GM12878 (cell line): ENCODE measurements around the gene CCDC9B. TPM values are rescaled to one million over a fixed set of nuclear protein-coding genes. Genes with fewer than 3 reads are reported as not detected.

ENCODE experiments used
- ATAC-seq: fragments of 200-7000 bp; cut with Tn5 transposase; 3 replicates; pipeline ENCODE4 v1.9.1; 2020; ENCODE audit warnings: mild to moderate bottlenecking, moderate library complexity
- BruUV-seq: library from RNA; stranded (reverse); fragments of 400-500 nt; replicated peaks from 2 replicates; lab custom pipeline; 2021; lab: Mats Ljungman, UMichigan
- CTCF ChIA-PET: fragments of 300-600 bp; sonication (Branson Sonifier 250); formaldehyde crosslinking; extraction: SDS; loops from one replicate; lab custom pipeline; 2021; ENCODE audit warnings: inconsistent platforms; lab: Yijun Ruan, JAX
- POLR2A ChIA-PET: fragments of 350-600 bp; formaldehyde crosslinking; extraction: SDS; loops from one replicate; lab custom pipeline; 2021; ENCODE audit warnings: inconsistent platforms; lab: Charles Lee
- RAD21 ChIA-PET: fragments of 300-600 bp; sonication (Branson Sonifier 250); formaldehyde crosslinking; loops from one replicate; lab custom pipeline; 2023; ENCODE audit warnings: antibody characterized with exemption; ENCODE audit not compliant: unreplicated experiment; lab: Charles Lee
- SMC1A ChIA-PET: fragments of 300-600 bp; sonication (Branson Sonifier 250); formaldehyde crosslinking; loops from one replicate; lab custom pipeline; 2023; ENCODE audit not compliant: unreplicated experiment, uncharacterized antibody; lab: Charles Lee
- DNase-seq: peaks from one replicate; pipeline ENCODE4 v3.0.0-alpha.2; 2011; ENCODE audit warnings: low read depth, low spot score
- FAIRE-seq: peaks from 3 replicates; lab custom pipeline; 2011; peaks lifted over from hg19 to GRCh38; lab: Jason Lieb, UNC
- H2AFZ ChIP-seq: 2 replicates; pipeline ENCODE4 v1.6.0; 2011; ENCODE audit warnings: low read depth, low read length, control low read depth; ENCODE audit not compliant: control insufficient read depth
- H3K27ac ChIP-seq: 2 replicates; pipeline ENCODE4 v1.5.1; 2011; ENCODE audit warnings: control low read depth; ENCODE audit not compliant: control insufficient read depth, insufficient read depth
- H3K27me3 ChIP-seq, 2 experiments: replicated peaks in 1 of 2; 2 replicates each; pipeline versions ENCODE4 v1.6.0 to v1.6.1; 2011; ENCODE audit warnings: low read length in 1 of 2; ENCODE audit not compliant: control insufficient read depth in 2 of 2, insufficient read depth in 2 of 2
- H3K36me3 ChIP-seq, 2 experiments: 2 replicates each; pipeline ENCODE4 v1.5.1; 2011; ENCODE audit warnings: low read length in 1 of 2; ENCODE audit not compliant: control insufficient read depth in 2 of 2, insufficient read depth in 2 of 2
- H3K4me1 ChIP-seq: 2 replicates; pipeline ENCODE4 v1.6.1; 2011; ENCODE audit warnings: mild to moderate bottlenecking, low read length, moderate library complexity, mixed read lengths; ENCODE audit not compliant: control insufficient read depth, insufficient read depth
- H3K4me2 ChIP-seq: 2 replicates; pipeline ENCODE4 v1.6.0; 2011; ENCODE audit warnings: control low read depth; ENCODE audit not compliant: control insufficient read depth, insufficient read depth
- H3K4me3 ChIP-seq: fragments of 200-600 bp; sonication (generic); 2 replicates; pipeline ENCODE4 v1.5.1; 2016
- H3K79me2 ChIP-seq: 2 replicates; pipeline ENCODE4 v1.6.0; 2011; ENCODE audit warnings: low read length; ENCODE audit not compliant: control insufficient read depth, insufficient read depth
- H3K9ac ChIP-seq: 2 replicates; pipeline ENCODE4 v1.8.0; 2011; ENCODE audit warnings: low read length, control low read depth, mixed read lengths; ENCODE audit not compliant: control insufficient read depth, insufficient read depth
- H3K9me3 ChIP-seq: replicated peaks from 3 replicates; pipeline ENCODE4 v1.5.1; 2011; ENCODE audit warnings: mild to moderate bottlenecking, low read length; ENCODE audit not compliant: control insufficient read depth, insufficient read depth
- H4K20me1 ChIP-seq: 2 replicates; pipeline ENCODE4 v1.6.0; 2011; ENCODE audit not compliant: control insufficient read depth, insufficient read depth
- EGR1 ChIP-seq, 2 experiments: IDR thresholded peaks; 1 replicate in 1 of 2; 2 replicates in 1 of 2; pipeline ENCODE4 v1.6.1; 2011 to 2012; ENCODE audit warnings: low read depth in 2 of 2, low read length in 2 of 2, borderline replicate concordance in 1 of 2, mild to moderate bottlenecking in 1 of 2, moderate library complexity in 1 of 2
- HDAC6 ChIP-seq: fragments of 200-600 bp; sonication (generic); IDR thresholded peaks from one replicate; pipeline ENCODE4 v1.8.0; 2017; ENCODE audit warnings: antibody characterized with exemption; ENCODE audit not compliant: unreplicated experiment
- IKZF1 ChIP-seq: fragments of 450-650 bp; conservative IDR thresholded peaks from 2 replicates; pipeline ENCODE4 v1.6.1; 2017; ENCODE audit warnings: antibody characterized with exemption, mild to moderate bottlenecking
- MTA3 ChIP-seq: IDR thresholded peaks from 2 replicates; pipeline ENCODE4 v1.6.1; 2012; ENCODE audit warnings: low read length, inconsistent platforms, borderline replicate concordance
- PAX5 ChIP-seq: IDR thresholded peaks from 2 replicates; pipeline ENCODE4 v1.6.1; 2011; ENCODE audit warnings: low read depth, low read length, borderline replicate concordance
- POLR2A ChIP-seq: IDR thresholded peaks from 2 replicates; pipeline ENCODE4 v1.6.1; 2011; ENCODE audit warnings: low read depth, mild to moderate bottlenecking, low read length
- SMAD1 ChIP-seq: fragments of 450-650 bp; IDR thresholded peaks from 2 replicates; pipeline ENCODE4 v1.6.1; 2018; ENCODE audit warnings: mild to moderate bottlenecking, low read depth; ENCODE audit not compliant: partially characterized antibody
- TAF1 ChIP-seq: IDR thresholded peaks from 2 replicates; pipeline ENCODE4 v1.6.1; 2011; ENCODE audit warnings: mild to moderate bottlenecking, low read depth, low read length, borderline replicate concordance
- TARDBP ChIP-seq: IDR thresholded peaks from 2 replicates; pipeline ENCODE4 v1.6.1; 2016; ENCODE audit warnings: borderline replicate concordance
- TCF12 ChIP-seq: IDR thresholded peaks from 2 replicates; pipeline ENCODE4 v1.6.1; 2011; ENCODE audit warnings: low read depth, mild to moderate bottlenecking, low read length
- TCF3 ChIP-seq: IDR thresholded peaks from 2 replicates; pipeline ENCODE4 v1.6.1; 2012; ENCODE audit warnings: low read depth, mild to moderate bottlenecking, low read length, borderline replicate concordance; ENCODE audit not compliant: insufficient read depth
- WGBS: methylation state at CpG from one replicate; pipeline ENCODE4 v1.1.6; 2016; ENCODE audit warnings: low lambda C conversion rate; ENCODE audit not compliant: insufficient replicate concordance, insufficient coverage; ENCODE audit errors: missing lambda C conversion rate; 5-methylcytosine and 5-hydroxymethylcytosine counted together
- in situ Hi-C: fragments of 300-500 bp; cut with MboI; formaldehyde crosslinking; loops from 9 replicates; pipeline ENCODE4 v1.14.3; 2018; ENCODE audit warnings: mixed read lengths
- intact Hi-C: fragments of 100-400 bp; cut with micrococcal nuclease; formaldehyde crosslinking; loops from one replicate; pipeline ENCODE4 v1.14.2; 2022; ENCODE audit not compliant: unreplicated experiment
- polyA plus RNA-seq, 11 experiments: library from polyadenylated mRNA; depleted of rRNA in 4 of 11; unstranded in 6 of 11; stranded (reverse) in 5 of 11; fragments of >200 nt; fragmentation: Nextera tagmentation in 4 of 11; fragmentation: Illumina TruSeq in 1 of 11; extraction: Ambion mirVana in 4 of 11; extraction: Trizol in 1 of 11; gene quantifications; 1 replicate in 1 of 11; 2 replicates in 10 of 11; pipeline versions ENCODE4 v1.2.1 to v1.2.3, GENCODE V29; 2011 to 2016; ENCODE audit warnings: inconsistent platforms in 2 of 11, missing spikeins in 2 of 11, low read depth in 1 of 11
- total RNA-seq, 4 experiments: library from RNA; depleted of rRNA in 3 of 4; stranded (reverse); fragments of >200 nt in 3 of 4; fragmentation: Illumina TruSeq in 1 of 4; extraction: Trizol in 1 of 4; gene quantifications; 2 replicates each; pipeline versions ENCODE4 v1.2.1 to v1.2.3, GENCODE V29; 2013 to 2021
- TF ChIP-seq, protein P1 (sequence below), 3 experiments: IDR thresholded peaks in 2 of 3; conservative IDR thresholded peaks in 1 of 3; 2 replicates each; pipeline ENCODE4 v1.5.1; 2011; ENCODE audit warnings: low read depth in 3 of 3, low read length in 3 of 3, mild to moderate bottlenecking in 3 of 3, control low read depth in 2 of 3, moderate library complexity in 2 of 3, inconsistent platforms in 1 of 3, mixed read lengths in 1 of 3; ENCODE audit not compliant: control insufficient read depth in 2 of 3, insufficient read depth in 1 of 3; ENCODE audit errors: extremely low read depth in 1 of 3
- TF ChIP-seq, protein P2 (sequence below): IDR thresholded peaks from 2 replicates; pipeline ENCODE4 v1.6.1; 2012; ENCODE audit warnings: mild to moderate bottlenecking, low read depth, low read length
- TF ChIP-seq, protein P3 (sequence below): IDR thresholded peaks from 2 replicates; pipeline ENCODE4 v1.6.1; 2012; ENCODE audit warnings: low read depth, low read length, improper control_type of control experiment

CCDC9B gene
- total and polyA plus RNA-seq, 10 of the 15 experiments (the other 5 are each of a cell fraction or from before 2014, with no cell fraction given) = 0.01 to 0.08 (median 0.03) TPM; not detected in 6

DNA sequence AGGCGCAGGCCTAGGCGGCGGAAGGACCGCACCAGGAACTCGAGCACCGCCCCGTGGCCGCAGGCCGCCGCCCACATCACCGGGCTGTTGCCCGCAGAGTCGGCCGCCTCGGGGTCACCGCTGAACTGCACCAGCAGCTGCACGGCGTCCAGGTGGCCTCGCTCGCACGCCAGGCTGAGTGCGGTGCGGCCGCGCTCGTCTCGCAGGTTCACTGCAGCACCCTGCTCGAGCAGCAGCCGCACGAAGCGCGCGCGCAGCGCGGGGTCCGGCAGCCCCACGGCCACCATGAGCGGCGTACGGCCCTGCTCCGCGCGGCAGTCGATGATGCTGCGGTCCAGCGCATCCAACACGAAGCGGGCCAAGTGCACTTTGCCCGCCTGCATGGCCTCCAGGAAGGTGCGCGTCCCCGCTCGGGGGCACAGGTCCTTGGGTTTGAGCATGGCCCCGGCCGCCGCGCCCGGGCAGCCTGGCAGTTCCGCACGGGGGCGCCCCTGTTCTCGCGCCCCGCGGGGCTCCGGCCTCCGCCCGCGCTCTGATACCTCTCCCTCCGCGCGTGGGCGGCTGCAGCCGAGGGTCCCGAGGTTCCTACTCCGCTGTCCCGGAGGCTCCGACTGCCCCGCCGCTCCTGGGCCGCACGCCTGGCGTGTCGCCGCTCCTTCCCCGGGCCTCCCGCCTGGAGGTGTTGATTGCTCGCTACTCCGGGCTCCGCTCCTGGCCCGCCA is 58.4 kb downstream of the CCDC9B start:
- Histone ChIP-seq H3K4me1 (peaks cover 11% of the 10 kb centered on the region), H3K4me3 (peak overlapping the region; percentile 63), H3K27me3 (peaks cover 4 to 17% of the 10 kb centered on the region in 2 experiments), H3K36me3 (no peaks in the 10 kb centered on the region), H3K9me3 (no peaks in the 10 kb centered on the region; the same call in 2 of the 3 replicates), H4K20me1 (no peaks in the 10 kb centered on the region; the same call in 1 of the 2 replicates), H2AFZ (peak overlapping the region; percentile 31), H3K27ac (no peak overlapping the region), H3K79me2 (no peaks in the 10 kb centered on the region), H3K9ac (no peak overlapping the region), H3K4me2 (peak overlapping the region; percentile 90)
- RAD21 ChIA-PET = no interaction called here
- ATAC-seq (peak; percentile 69), FAIRE-seq (no peak), DNase-seq (no peak)
- SMC1A ChIA-PET = no interaction called here
- POLR2A ChIA-PET = no interaction called here
- 5% methylated on average over 80 of the region's 92 CpGs for WGBS
- no TSS peak for BruUV-seq
- intact Hi-C loops (no loop called here), in situ Hi-C loops (no loop called here)
- CTCF ChIA-PET = interaction anchor here (1.3 to 1.4 kb wide), 2 partner anchors 25 to 27 kb away, joined by 4 read pairs; partner anchors contain the start of gene PLCB2
- TF ChIP-seq TCF3 (peak; percentile 25; the same call in 1 of the 2 replicates), TAF1 (no peak), IKZF1 (peak; percentile 43), TARDBP (no peak), HDAC6 (peak; percentile 22), PAX5 (peak; percentile 21; the same call in 1 of the 2 replicates), MTA3 (no peak), TCF12 (0 out of 2 replicates have a peak, but pooled peaks have one; percentile 34), POLR2A (no peak), EGR1 (IDR thresholded peaks at IDR 0.05; ENCODE audit: borderline replicate concordance in 1 of 2, low read depth in 2 of 2, low read length in 2 of 2) (peak in 1 of 2 experiments; percentile 63; a peak in 2 of 3 replicates), SMAD1 (no peak)
- TF ChIP-seq, protein P1, sequence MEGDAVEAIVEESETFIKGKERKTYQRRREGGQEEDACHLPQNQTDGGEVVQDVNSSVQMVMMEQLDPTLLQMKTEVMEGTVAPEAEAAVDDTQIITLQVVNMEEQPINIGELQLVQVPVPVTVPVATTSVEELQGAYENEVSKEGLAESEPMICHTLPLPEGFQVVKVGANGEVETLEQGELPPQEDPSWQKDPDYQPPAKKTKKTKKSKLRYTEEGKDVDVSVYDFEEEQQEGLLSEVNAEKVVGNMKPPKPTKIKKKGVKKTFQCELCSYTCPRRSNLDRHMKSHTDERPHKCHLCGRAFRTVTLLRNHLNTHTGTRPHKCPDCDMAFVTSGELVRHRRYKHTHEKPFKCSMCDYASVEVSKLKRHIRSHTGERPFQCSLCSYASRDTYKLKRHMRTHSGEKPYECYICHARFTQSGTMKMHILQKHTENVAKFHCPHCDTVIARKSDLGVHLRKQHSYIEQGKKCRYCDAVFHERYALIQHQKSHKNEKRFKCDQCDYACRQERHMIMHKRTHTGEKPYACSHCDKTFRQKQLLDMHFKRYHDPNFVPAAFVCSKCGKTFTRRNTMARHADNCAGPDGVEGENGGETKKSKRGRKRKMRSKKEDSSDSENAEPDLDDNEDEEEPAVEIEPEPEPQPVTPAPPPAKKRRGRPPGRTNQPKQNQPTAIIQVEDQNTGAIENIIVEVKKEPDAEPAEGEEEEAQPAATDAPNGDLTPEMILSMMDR (IDR thresholded peaks at IDR 0.05 in 2 of 3, conservative IDR thresholded peaks at IDR 0.05 in 1 of 3; ENCODE audit: control insufficient read depth in 2 of 3, extremely low read depth in 1 of 3, insufficient read depth in 1 of 3, low read depth in 3 of 3, low read length in 3 of 3) = peak; percentile 30 to 32 (median 31); a peak in 4 of 6 replicates
- TF ChIP-seq, protein P2, sequence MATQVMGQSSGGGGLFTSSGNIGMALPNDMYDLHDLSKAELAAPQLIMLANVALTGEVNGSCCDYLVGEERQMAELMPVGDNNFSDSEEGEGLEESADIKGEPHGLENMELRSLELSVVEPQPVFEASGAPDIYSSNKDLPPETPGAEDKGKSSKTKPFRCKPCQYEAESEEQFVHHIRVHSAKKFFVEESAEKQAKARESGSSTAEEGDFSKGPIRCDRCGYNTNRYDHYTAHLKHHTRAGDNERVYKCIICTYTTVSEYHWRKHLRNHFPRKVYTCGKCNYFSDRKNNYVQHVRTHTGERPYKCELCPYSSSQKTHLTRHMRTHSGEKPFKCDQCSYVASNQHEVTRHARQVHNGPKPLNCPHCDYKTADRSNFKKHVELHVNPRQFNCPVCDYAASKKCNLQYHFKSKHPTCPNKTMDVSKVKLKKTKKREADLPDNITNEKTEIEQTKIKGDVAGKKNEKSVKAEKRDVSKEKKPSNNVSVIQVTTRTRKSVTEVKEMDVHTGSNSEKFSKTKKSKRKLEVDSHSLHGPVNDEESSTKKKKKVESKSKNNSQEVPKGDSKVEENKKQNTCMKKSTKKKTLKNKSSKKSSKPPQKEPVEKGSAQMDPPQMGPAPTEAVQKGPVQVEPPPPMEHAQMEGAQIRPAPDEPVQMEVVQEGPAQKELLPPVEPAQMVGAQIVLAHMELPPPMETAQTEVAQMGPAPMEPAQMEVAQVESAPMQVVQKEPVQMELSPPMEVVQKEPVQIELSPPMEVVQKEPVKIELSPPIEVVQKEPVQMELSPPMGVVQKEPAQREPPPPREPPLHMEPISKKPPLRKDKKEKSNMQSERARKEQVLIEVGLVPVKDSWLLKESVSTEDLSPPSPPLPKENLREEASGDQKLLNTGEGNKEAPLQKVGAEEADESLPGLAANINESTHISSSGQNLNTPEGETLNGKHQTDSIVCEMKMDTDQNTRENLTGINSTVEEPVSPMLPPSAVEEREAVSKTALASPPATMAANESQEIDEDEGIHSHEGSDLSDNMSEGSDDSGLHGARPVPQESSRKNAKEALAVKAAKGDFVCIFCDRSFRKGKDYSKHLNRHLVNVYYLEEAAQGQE = 0 out of 2 replicates have a peak, but pooled peaks have one; percentile 16
- TF ChIP-seq, protein P3, sequence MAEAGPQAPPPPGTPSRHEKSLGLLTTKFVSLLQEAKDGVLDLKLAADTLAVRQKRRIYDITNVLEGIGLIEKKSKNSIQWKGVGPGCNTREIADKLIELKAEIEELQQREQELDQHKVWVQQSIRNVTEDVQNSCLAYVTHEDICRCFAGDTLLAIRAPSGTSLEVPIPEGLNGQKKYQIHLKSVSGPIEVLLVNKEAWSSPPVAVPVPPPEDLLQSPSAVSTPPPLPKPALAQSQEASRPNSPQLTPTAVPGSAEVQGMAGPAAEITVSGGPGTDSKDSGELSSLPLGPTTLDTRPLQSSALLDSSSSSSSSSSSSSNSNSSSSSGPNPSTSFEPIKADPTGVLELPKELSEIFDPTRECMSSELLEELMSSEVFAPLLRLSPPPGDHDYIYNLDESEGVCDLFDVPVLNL = no peak
